Measurements from ENCODE around the gene VPS4A. TPM values are rescaled to one million over a fixed set of nuclear protein-coding genes. Genes with fewer than 3 reads are reported as not detected.

VPS4A gene
- total and polyA plus RNA-seq, 4 donors: 13.3 to 15.7 (median 14.5) TPM

GRCh38 chr16:69334696-69335095, 23.5 kb downstream of the VPS4A start:
- TF ChIP-seq NR2F2 (IDR thresholded peaks at IDR 0.05) (no peak), YY1 (IDR thresholded peaks at IDR 0.05) (no peak), ATF3 (IDR thresholded peaks at IDR 0.05) (no peak), EGR1 (IDR thresholded peaks at IDR 0.05; ENCODE audit: low read depth in 2 of 2) (no peak), RAD21 (IDR thresholded peaks at IDR 0.05) (no peak), TAF1 (conservative IDR thresholded peaks at IDR 0.05) (no peak), GABPA (IDR thresholded peaks at IDR 0.05 in 1 of 2, conservative IDR thresholded peaks at IDR 0.05 in 1 of 2) (no peak), SP1 (IDR thresholded peaks at IDR 0.05) (no peak), HNF4G (IDR thresholded peaks at IDR 0.05) (no peak), FOXA2 (IDR thresholded peaks at IDR 0.05) (no peak), FOXA1 (IDR thresholded peaks at IDR 0.05) (no peak), REST (IDR thresholded peaks at IDR 0.05) (no peak), JUND (IDR thresholded peaks at IDR 0.05) (no peak), HNF4A (conservative IDR thresholded peaks at IDR 0.05) (no peak)
- TF ChIP-seq, protein P1, sequence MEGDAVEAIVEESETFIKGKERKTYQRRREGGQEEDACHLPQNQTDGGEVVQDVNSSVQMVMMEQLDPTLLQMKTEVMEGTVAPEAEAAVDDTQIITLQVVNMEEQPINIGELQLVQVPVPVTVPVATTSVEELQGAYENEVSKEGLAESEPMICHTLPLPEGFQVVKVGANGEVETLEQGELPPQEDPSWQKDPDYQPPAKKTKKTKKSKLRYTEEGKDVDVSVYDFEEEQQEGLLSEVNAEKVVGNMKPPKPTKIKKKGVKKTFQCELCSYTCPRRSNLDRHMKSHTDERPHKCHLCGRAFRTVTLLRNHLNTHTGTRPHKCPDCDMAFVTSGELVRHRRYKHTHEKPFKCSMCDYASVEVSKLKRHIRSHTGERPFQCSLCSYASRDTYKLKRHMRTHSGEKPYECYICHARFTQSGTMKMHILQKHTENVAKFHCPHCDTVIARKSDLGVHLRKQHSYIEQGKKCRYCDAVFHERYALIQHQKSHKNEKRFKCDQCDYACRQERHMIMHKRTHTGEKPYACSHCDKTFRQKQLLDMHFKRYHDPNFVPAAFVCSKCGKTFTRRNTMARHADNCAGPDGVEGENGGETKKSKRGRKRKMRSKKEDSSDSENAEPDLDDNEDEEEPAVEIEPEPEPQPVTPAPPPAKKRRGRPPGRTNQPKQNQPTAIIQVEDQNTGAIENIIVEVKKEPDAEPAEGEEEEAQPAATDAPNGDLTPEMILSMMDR (IDR thresholded peaks at IDR 0.05; ENCODE audit: low read depth, low read length, missing input control): no peak
- TF ChIP-seq, protein P2, sequence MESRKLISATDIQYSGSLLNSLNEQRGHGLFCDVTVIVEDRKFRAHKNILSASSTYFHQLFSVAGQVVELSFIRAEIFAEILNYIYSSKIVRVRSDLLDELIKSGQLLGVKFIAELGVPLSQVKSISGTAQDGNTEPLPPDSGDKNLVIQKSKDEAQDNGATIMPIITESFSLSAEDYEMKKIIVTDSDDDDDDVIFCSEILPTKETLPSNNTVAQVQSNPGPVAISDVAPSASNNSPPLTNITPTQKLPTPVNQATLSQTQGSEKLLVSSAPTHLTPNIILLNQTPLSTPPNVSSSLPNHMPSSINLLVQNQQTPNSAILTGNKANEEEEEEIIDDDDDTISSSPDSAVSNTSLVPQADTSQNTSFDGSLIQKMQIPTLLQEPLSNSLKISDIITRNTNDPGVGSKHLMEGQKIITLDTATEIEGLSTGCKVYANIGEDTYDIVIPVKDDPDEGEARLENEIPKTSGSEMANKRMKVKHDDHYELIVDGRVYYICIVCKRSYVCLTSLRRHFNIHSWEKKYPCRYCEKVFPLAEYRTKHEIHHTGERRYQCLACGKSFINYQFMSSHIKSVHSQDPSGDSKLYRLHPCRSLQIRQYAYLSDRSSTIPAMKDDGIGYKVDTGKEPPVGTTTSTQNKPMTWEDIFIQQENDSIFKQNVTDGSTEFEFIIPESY (IDR thresholded peaks at IDR 0.05): no peak
- TF ChIP-seq, protein P3, sequence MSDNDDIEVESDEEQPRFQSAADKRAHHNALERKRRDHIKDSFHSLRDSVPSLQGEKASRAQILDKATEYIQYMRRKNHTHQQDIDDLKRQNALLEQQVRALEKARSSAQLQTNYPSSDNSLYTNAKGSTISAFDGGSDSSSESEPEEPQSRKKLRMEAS (IDR thresholded peaks at IDR 0.05): no peak
- no peak for DNase-seq (ENCODE audit: low spot score)

More at GRCh38 chr16:69334696-69335095, 23.5 kb downstream of the VPS4A start:
- Histone ChIP-seq H3K4me1 (ENCODE audit: control insufficient read depth in 4 of 4, insufficient read depth in 4 of 4, low read length in 3 of 4) (peaks cover 10 to 26% (median 18%) of the 10 kb centered on the region in 4 donors), H3K9ac (ENCODE audit: low read depth in 1 of 2, low read length in 2 of 2) (no peak overlapping the region), H3K27ac (ENCODE audit: low read depth in 1 of 2, low read length in 2 of 2) (no peak overlapping the region), H3K4me3 (ENCODE audit: low read depth in 1 of 3, low read length in 3 of 3) (no peak overlapping the region), H3K27me3 (ENCODE audit: control insufficient read depth in 4 of 4, insufficient read depth in 4 of 4, low read length in 3 of 4) (no peaks in the 10 kb centered on the region), H3K9me3 (ENCODE audit: control insufficient read depth in 4 of 4, low read length in 3 of 4) (no peaks in the 10 kb centered on the region), H3K36me3 (ENCODE audit: control insufficient read depth in 4 of 4, insufficient read depth in 3 of 4, low read depth in 1 of 4, low read length in 3 of 4) (peaks cover 11 to 38% (median 29%) of the 10 kb centered on the region in 4 donors)
- WGBS: 96% methylated on average over 9 of the region's 9 CpGs

All from liver (tissue), 9 donors.